H9 (cell line): ENCODE data around the gene NTPCR. TPM values are rescaled to one million over a fixed set of nuclear protein-coding genes. Genes with fewer than 3 reads are reported as not detected.

Experiments
- DNase-seq: peaks from one replicate; pipeline ENCODE4 v3.0.0-alpha.2; 2017
- H2AFZ ChIP-seq: one replicate; pipeline ENCODE4 v1.6.1; 2013; ENCODE audit warnings: mild to moderate bottlenecking, low read length, control low read depth, moderate library complexity
- H2AK5ac ChIP-seq: 2 replicates; pipeline ENCODE4 v1.6.1; 2013; ENCODE audit warnings: low read length, control low read depth, mixed read lengths; ENCODE audit not compliant: insufficient read length
- H2BK120ac ChIP-seq: one replicate; pipeline ENCODE4 v1.6.1; 2013; ENCODE audit warnings: low read depth, mild to moderate bottlenecking, low read length, control low read depth, inconsistent platforms; ENCODE audit not compliant: poor library complexity, severe bottlenecking
- H2BK12ac ChIP-seq: 2 replicates; pipeline ENCODE4 v1.6.1; 2013; ENCODE audit warnings: low read length, control low read depth, mixed read lengths, low read depth; ENCODE audit not compliant: insufficient read length
- H2BK15ac ChIP-seq: 2 replicates; pipeline ENCODE4 v1.6.1; 2013; ENCODE audit warnings: low read depth, low read length, control low read depth
- H2BK20ac ChIP-seq: one replicate; pipeline ENCODE4 v1.6.1; 2013; ENCODE audit warnings: low read depth, mild to moderate bottlenecking, low read length, control low read depth, inconsistent platforms; ENCODE audit not compliant: poor library complexity, severe bottlenecking
- H2BK5ac ChIP-seq: 2 replicates; pipeline ENCODE4 v1.6.1; 2013; ENCODE audit warnings: low read length, control low read depth, mixed read lengths; ENCODE audit not compliant: insufficient read length
- H3K14ac ChIP-seq: 2 replicates; pipeline ENCODE4 v1.6.1; 2013; ENCODE audit warnings: low read length, control low read depth; ENCODE audit not compliant: insufficient read depth
- H3K18ac ChIP-seq: 2 replicates; pipeline ENCODE4 v1.6.1; 2013; ENCODE audit warnings: low read depth, mild to moderate bottlenecking, mixed read lengths, low read length, control low read depth; ENCODE audit not compliant: insufficient read length
- H3K23ac ChIP-seq: 2 replicates; pipeline ENCODE4 v1.6.1; 2013; ENCODE audit warnings: low read length, control low read depth, mixed read lengths, low read depth; ENCODE audit not compliant: insufficient read length
- H3K23me2 ChIP-seq: 2 replicates; pipeline ENCODE4 v1.6.1; 2013; ENCODE audit warnings: low read depth, mild to moderate bottlenecking, mixed read lengths, low read length, control low read depth; ENCODE audit not compliant: insufficient read length, poor library complexity, severe bottlenecking
- H3K27ac ChIP-seq: 2 replicates; pipeline ENCODE4 v1.5.1; 2013; ENCODE audit warnings: low read length, control low read depth, mixed read lengths, low read depth; ENCODE audit not compliant: insufficient read length
- H3K27me3 ChIP-seq: 2 replicates; pipeline ENCODE4 v1.6.1; 2013; ENCODE audit warnings: low read length, control low read depth, inconsistent platforms; ENCODE audit not compliant: insufficient read depth
- H3K4ac ChIP-seq: 2 replicates; pipeline ENCODE4 v1.6.1; 2013; ENCODE audit warnings: low read depth, mild to moderate bottlenecking, control low read depth, inconsistent platforms, low read length, moderate library complexity
- H3K4me1 ChIP-seq: 2 replicates; pipeline ENCODE4 v1.6.1; 2013; ENCODE audit warnings: low read length, control low read depth, inconsistent platforms; ENCODE audit not compliant: insufficient read depth
- H3K4me2 ChIP-seq: 2 replicates; pipeline ENCODE4 v1.6.1; 2013; ENCODE audit warnings: low read length, control low read depth, mixed read lengths; ENCODE audit not compliant: insufficient read length, insufficient read depth
- H3K56ac ChIP-seq: 2 replicates; pipeline ENCODE4 v1.6.1; 2013; ENCODE audit warnings: low read depth, mild to moderate bottlenecking, mixed read lengths, low read length, control low read depth; ENCODE audit not compliant: insufficient read length
- H3K79me1 ChIP-seq: 2 replicates; pipeline ENCODE4 v1.6.1; 2013; ENCODE audit warnings: low read depth, mild to moderate bottlenecking, moderate library complexity, low read length, control low read depth, inconsistent platforms; ENCODE audit not compliant: insufficient read depth, poor library complexity, severe bottlenecking
- H3K79me2 ChIP-seq: 2 replicates; pipeline ENCODE4 v1.6.1; 2013; ENCODE audit warnings: low read length, control low read depth, inconsistent platforms; ENCODE audit not compliant: insufficient read depth
- H3K9ac ChIP-seq: 2 replicates; pipeline ENCODE4 v1.6.1; 2013; ENCODE audit warnings: low read length, control low read depth, mixed read lengths; ENCODE audit not compliant: insufficient read length; ENCODE audit errors: extremely low read depth
- H3K9me3 ChIP-seq: one replicate; pipeline ENCODE4 v1.6.1; 2013; ENCODE audit warnings: low read depth, low read length, inconsistent platforms; ENCODE audit not compliant: control insufficient read depth
- H3T11ph ChIP-seq: one replicate; pipeline ENCODE4 v1.6.1; 2013; ENCODE audit warnings: mild to moderate bottlenecking, low read length, control low read depth, inconsistent platforms
- H4K20me1 ChIP-seq: one replicate; pipeline ENCODE4 v1.6.1; 2013; ENCODE audit not compliant: control insufficient read depth, insufficient read length, insufficient read depth
- H4K5ac ChIP-seq: 2 replicates; pipeline ENCODE4 v1.6.1; 2013; ENCODE audit warnings: low read depth, mild to moderate bottlenecking, mixed read lengths, low read length, control low read depth; ENCODE audit not compliant: insufficient read length
- H4K8ac ChIP-seq: replicated peaks from 2 replicates; pipeline ENCODE4 v1.6.1; 2013; ENCODE audit warnings: low read length, control low read depth, mixed read lengths, low read depth; ENCODE audit not compliant: insufficient read length
- H4K91ac ChIP-seq: 2 replicates; pipeline ENCODE4 v1.6.1; 2013; ENCODE audit warnings: low read depth, mild to moderate bottlenecking, moderate library complexity, mixed read lengths, low read length, control low read depth; ENCODE audit not compliant: insufficient read length
- H3K27ac Mint-ChIP-seq, 3 experiments: 2 replicates in 2 of 3; 3 replicates in 1 of 3; pipeline ENCODE4 v1.8.0; 2020 to 2021; ENCODE audit warnings: mixed read lengths in 3 of 3, mild to moderate bottlenecking in 1 of 3, moderate library complexity in 1 of 3
- H3K27me3 Mint-ChIP-seq: 2 replicates; pipeline ENCODE4 v1.8.0; 2021; ENCODE audit warnings: low read depth, mild to moderate bottlenecking, moderate library complexity, mixed read lengths
- H3K36me3 Mint-ChIP-seq, 3 experiments: 2 replicates in 2 of 3; 3 replicates in 1 of 3; pipeline ENCODE4 v1.8.0; 2020 to 2021; ENCODE audit warnings: low read depth in 3 of 3, mixed read lengths in 3 of 3; ENCODE audit not compliant: insufficient read depth in 1 of 3
- H3K4me1 Mint-ChIP-seq, 2 experiments: 2 replicates each; pipeline ENCODE4 v1.8.0; 2020; ENCODE audit warnings: mixed read lengths in 2 of 2
- H3K4me3 Mint-ChIP-seq, 2 experiments: 2 replicates in 1 of 2; 3 replicates in 1 of 2; pipeline ENCODE4 v1.8.0; 2020 to 2021; ENCODE audit warnings: mild to moderate bottlenecking in 2 of 2, mixed read lengths in 2 of 2, moderate library complexity in 1 of 2
- H3K9me3 Mint-ChIP-seq, 2 experiments: 2 replicates in 1 of 2; 3 replicates in 1 of 2; pipeline ENCODE4 v1.8.0; 2020; ENCODE audit warnings: mild to moderate bottlenecking in 2 of 2, mixed read lengths in 2 of 2, moderate library complexity in 1 of 2
- CTCF ChIP-seq: fragments of 200-600 bp; sonication (generic); conservative IDR thresholded peaks from 3 replicates; pipeline ENCODE4 v1.8.0; 2021; ENCODE audit warnings: antibody characterized with exemption, mild to moderate bottlenecking
- WGBS: extraction: QIAGEN DNeasy Blood & Tissue Kit; methylation state at CpG from one replicate; pipeline ENCODE4 v1.1.7; 2013; ENCODE audit warnings: missing lambda C conversion rate, low lambda C conversion rate, mixed read lengths; ENCODE audit not compliant: insufficient read length; ENCODE audit errors: extremely low coverage; 5-methylcytosine and 5-hydroxymethylcytosine counted together
- total RNA-seq: library from RNA; stranded (reverse); gene quantifications from 2 replicates; pipeline ENCODE4 v1.2.1, GENCODE V29; 2021

The NTPCR gene
- total RNA-seq, 1 experiment from 2014 or later: 87.4 TPM

- Histone ChIP-seq H2BK5ac (no peak overlapping the region), H3K79me1 (no peaks in the 10 kb centered on the region), H3K23me2 (no peaks in the 10 kb centered on the region), H4K8ac (no peak overlapping the region), H3K56ac (no peak overlapping the region), H3K4me2 (no peak overlapping the region), H2BK120ac (no peak overlapping the region), H3K23ac (no peak overlapping the region), H2BK20ac (no peak overlapping the region), H3K27me3 (no peaks in the 10 kb centered on the region), H2BK15ac (no peak overlapping the region), H4K91ac (no peak overlapping the region), H3K4me1 (peaks cover 3% of the 10 kb centered on the region; the same call in 1 of the 2 replicates), H3K18ac (no peak overlapping the region), H3K4ac (no peak overlapping the region), H2BK12ac (no peak overlapping the region), H3K27ac (no peak overlapping the region), H4K20me1 (no peaks in the 10 kb centered on the region), H3K14ac (no peak overlapping the region), H3K79me2 (no peaks in the 10 kb centered on the region), H2AFZ (no peak overlapping the region), H3T11ph (no peak overlapping the region), H3K9me3 (no peaks in the 10 kb centered on the region), H2AK5ac (no peak overlapping the region), H4K5ac (no peak overlapping the region), H3K9ac (no peak overlapping the region)
- TF ChIP-seq CTCF: no peak
- no peak overlapping the region for H3K27ac Mint-ChIP-seq
- H3K9me3 Mint-ChIP-seq: no peaks in the 10 kb centered on the region
- H3K4me3 Mint-ChIP-seq: no peak overlapping the region
- no peaks in the 10 kb centered on the region for H3K36me3 Mint-ChIP-seq
- peaks cover 25 to 26% of the 10 kb centered on the region in 2 experiments for H3K4me1 Mint-ChIP-seq
- no peak for DNase-seq
- no CpG with 5 or more reads among the region's 6 CpGs for WGBS
- H3K27me3 Mint-ChIP-seq: peaks cover 7% of the 10 kb centered on the region; the same call in 1 of the 2 replicates
These were observed 44.0 kb upstream of the NTPCR start for GRCh38 chr1:232906441-232906840.
